ENCODE results near the gene RNU5D-1. TPM values are rescaled to one million over a fixed set of nuclear protein-coding genes. Genes with fewer than 3 reads are reported as not detected.

RNU5D-1 gene
- total and polyA plus RNA-seq, 2 of the 13 experiments (the other 11 are each of a cell fraction or from before 2014, with no cell fraction given), result 165 TPM; not detected in 1

GRCh38 chr1:44707112-44707881 is 23.7 kb downstream of the RNU5D-1 start:
- H3K79me2 ChIP-seq (ENCODE audit: insufficient read depth, low read length), result no peaks in the 10 kb centered on the region
- CTCF ChIA-PET (ENCODE audit: low intra/inter-chr PET ratio, low total read pairs), result interaction anchor here (1.2 kb wide), 1 partner anchor 52 kb away, joined by 7 read pairs; no protein-coding TSS in a partner anchor
- in situ Hi-C loops (cut with HindIII; ENCODE audit: extremely low pct_ligation_motif_present, low pct_unique_long_range_greater_than_20kb), result no loop called here
- BruUV-seq (replicated peaks), result no TSS peak
- ATAC-seq (peak; percentile 45), FAIRE-seq (no peak), DNase-seq (ENCODE audit: low spot score) (peak; percentile 50)
- no peaks in the 10 kb centered on the region for H3K36me3 ChIP-seq (replicated peaks in 1 of 2; ENCODE audit: control insufficient read depth in 1 of 2, insufficient read depth in 2 of 2, low read length in 2 of 2)
- WGBS (ENCODE audit: low lambda C conversion rate), result 46% methylated on average over 6 of the region's 6 CpGs
- H3K27ac ChIP-seq (ENCODE audit: extremely low read length, insufficient read depth, low read length), result no peak overlapping the region
- H2AFZ ChIP-seq (ENCODE audit: low read length), result no peak overlapping the region
- peak overlapping the region; percentile 85 for H3K4me2 ChIP-seq (ENCODE audit: low read depth, low read length)
- no peak overlapping the region for H3K9ac ChIP-seq (ENCODE audit: insufficient read depth, low read depth, low read length)
- no peak for TF ChIP-seq MLXIP (CRISPR knock-in tag; IDR thresholded peaks at IDR 0.05; ENCODE audit: borderline replicate concordance)
- no peak for TF ChIP-seq ZBTB49 (CRISPR knock-in tag; IDR thresholded peaks at IDR 0.05; ENCODE audit: borderline replicate concordance)
- TF ChIP-seq ASH2L (IDR thresholded peaks at IDR 0.05; ENCODE audit: insufficient read length, low read depth, low read length), result peak; percentile 26
- no peak for TF ChIP-seq NFATC3 (CRISPR knock-in tag; IDR thresholded peaks at IDR 0.05)
- TF ChIP-seq FOXC1 (CRISPR knock-in tag; IDR thresholded peaks at IDR 0.05; ENCODE audit: borderline replicate concordance), result no peak
- TF ChIP-seq RBAK (CRISPR knock-in tag; IDR thresholded peaks at IDR 0.05), result 0 out of 2 replicates have a peak, but pooled peaks have one; percentile 47
- TF ChIP-seq EP300 (IDR thresholded peaks at IDR 0.05; ENCODE audit: low read depth in 2 of 2, low read length in 2 of 2), result 0 out of 4 replicates have a peak, but pooled peaks of 1 of the 2 experiments have one; percentile 15
- no peak for TF ChIP-seq EP300 (CRISPR knock-in tag; IDR thresholded peaks at IDR 0.05; ENCODE audit: borderline replicate concordance)
- no peak for TF ChIP-seq PCBP2 (optimal IDR thresholded peaks at IDR 0.05; ENCODE audit: low read depth, low read length, poor library complexity, severe bottlenecking)
- TF ChIP-seq HMG20A (CRISPR knock-in tag; IDR thresholded peaks at IDR 0.05; ENCODE audit: borderline replicate concordance), result peak; percentile 28; the same call in 1 of the 2 replicates
- peak; percentile 62 for TF ChIP-seq FOSL2 (CRISPR knock-in tag; IDR thresholded peaks at IDR 0.05)
- no peak for TF ChIP-seq ZNF83 (CRISPR knock-in tag; IDR thresholded peaks at IDR 0.05; ENCODE audit: borderline replicate concordance)
- intact Hi-C loops (cut with micrococcal nuclease; ENCODE audit: unreplicated experiment), result loop anchor here (5.0 kb wide), 1 partner anchor 55 kb away; no protein-coding TSS in a partner anchor
- H3K4me1 ChIP-seq (ENCODE audit: insufficient read depth, low read length), result peaks cover 61% of the 10 kb centered on the region
- H3K27me3 ChIP-seq (ENCODE audit: control insufficient read depth in 1 of 2, insufficient read depth in 2 of 2, low read length in 2 of 2), result no peaks in the 10 kb centered on the region; a peak in 1 of 5 replicates
- no peak overlapping the region; a peak in 1 of 6 replicates for H3K4me3 ChIP-seq (replicated peaks in 1 of 3; ENCODE audit: insufficient read depth in 1 of 3, low read depth in 2 of 3, low read length in 3 of 3)
- H3K9me3 ChIP-seq (ENCODE audit: low read length), result no peaks in the 10 kb centered on the region
- POLR2A ChIA-PET, result interaction anchor here (1.3 to 2.1 kb wide), 3 partner anchors 14 to 33 kb away, joined by 4 to 11 read pairs (median 5); partner anchors contain the start of genes ARMH1 and TMEM53
- H4K20me1 ChIP-seq (ENCODE audit: insufficient read depth, low read length), result no peaks in the 10 kb centered on the region

All from HepG2 (cell line).